ENCODE measurements around the gene COL6A1.
"Not testable (repeated sequence)": the region's sequence is repeated elsewhere in the genome, so short reads cannot be mapped to it uniquely, and the experiment has no call there.

Gene COL6A1

DNA sequence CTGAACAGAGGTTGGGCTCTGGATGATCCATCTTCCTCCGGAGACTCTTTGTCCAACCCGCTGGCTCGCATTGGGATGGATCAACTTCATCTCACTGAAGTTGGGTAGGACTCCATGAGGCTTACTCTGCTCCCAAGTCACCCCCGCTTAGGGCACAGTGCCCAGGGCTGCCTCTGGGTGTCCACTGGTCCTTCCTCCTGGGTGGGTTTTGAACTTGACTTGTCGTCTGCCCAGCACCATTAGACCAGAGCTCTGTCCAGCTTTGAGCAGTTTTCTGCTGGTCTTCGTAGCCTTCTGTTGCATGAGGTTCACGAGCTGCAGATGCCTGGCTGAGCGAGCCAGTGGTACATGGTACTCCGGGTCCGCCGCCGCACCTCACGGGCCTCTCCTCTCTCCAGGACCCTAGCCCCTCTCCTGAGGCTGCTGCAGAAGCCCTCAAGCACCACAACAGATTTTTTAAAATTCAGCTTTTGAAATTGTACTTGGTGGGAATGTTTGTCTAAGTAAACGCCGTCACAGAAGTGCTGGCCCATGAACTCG, 33.8 kb upstream of the COL6A1 start:
- DNase-seq, result no peak

DNA sequence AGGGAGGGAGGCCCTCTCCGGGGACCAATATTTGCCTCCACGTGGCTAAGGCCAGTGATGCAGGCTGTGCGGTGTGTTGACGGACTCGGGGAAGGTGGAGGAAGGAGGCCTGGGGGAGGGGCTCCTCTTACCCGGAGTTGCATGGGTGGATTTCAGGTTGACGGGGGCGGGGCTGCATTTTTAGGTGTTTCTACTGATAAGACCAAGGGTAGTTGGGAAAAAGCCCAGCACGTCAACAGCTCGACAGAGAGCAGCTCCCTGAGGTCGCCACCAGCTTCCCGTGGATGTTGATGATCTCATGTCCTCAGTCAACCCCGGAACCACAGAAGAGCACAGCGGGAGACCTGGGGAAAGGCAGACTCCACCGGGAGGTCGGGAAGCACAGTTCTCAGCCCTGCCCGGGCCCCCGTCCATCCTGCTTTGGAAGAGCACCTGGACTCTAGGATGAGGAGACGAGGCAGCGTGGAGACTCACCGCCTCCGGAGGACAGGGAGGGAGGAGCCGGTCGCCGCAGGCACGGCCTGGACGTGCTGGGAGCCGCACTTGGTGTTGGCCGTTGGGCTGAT, 32.9 kb upstream of the COL6A1 start:
- DNase-seq, result no peak

DNA sequence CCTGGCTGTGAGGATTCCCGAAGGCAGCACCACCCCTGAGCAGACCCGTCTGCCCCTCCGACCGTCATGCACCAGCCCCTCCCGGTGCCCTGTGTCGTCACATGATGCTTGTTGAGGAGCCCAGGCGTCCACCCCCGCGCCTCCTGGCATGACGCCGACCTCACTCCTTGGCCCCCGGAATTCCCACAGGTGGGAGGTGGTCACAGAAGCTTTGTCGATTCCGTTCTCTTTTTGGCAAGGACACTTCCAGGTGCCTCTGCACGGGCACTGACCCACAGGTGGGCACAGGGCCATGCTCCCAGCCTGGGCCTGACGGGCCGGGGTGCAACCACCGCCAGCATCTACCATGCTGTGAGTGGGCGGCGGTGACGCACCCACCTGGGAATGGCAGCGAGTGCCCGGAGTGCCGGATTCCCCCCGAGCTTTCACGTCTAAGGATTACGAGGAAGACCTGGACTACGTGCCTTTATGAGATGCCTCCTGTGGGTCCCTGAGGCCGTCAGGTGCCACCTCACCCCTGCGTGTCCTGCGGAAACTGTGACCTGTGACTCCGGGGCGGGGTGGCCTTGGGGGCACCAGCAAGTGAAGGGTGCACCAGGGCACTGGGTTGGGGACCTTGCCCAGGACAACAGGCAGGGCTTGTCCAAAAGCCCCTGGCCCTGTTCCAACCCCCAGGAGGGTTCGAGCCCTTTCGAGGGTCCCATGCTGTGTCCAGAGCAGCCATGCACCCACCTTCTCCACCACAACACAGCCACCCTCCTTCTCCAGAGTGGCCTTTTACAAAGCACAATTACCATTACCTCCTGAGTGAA, 31.4 kb upstream of the COL6A1 start:
- no peak for DNase-seq

DNA sequence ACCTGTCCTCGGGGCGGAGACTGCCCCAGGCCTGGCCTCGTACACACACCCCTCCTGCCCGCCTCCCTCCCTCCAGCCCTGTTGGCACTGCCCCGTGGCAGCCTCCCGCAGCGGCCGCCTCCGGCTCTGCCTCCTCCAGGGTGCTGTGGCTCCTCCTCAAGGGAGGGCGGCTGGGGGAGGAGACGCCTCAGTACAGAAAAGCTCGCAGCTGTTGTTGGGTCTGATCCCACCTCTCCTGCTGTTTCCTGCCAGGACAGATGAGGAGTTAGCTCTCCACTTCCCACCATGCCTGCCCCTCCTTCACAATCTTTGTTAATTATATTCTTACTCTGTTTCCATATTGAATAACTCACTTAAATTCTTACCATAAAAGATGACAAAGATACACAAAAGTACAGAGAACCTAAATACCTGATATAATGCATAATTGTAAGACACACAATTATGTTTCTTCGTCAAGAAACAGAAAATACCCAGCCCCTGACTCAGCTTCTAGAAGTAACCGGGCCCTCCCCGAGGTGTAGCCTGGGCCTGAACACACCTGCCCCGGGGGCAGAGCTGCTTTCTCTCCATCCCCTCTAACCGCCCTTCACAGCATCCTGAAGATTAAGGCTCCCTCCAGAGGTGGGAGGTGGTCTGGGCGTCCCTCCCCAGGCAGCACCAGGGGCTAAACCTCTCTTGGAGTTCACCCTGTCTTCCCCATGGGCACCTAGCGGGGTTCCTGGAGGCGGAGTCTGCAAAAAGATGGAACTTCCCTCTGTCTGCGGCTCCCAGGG, 30.6 kb upstream of the COL6A1 start:
- peak; percentile 72 for DNase-seq

DNA sequence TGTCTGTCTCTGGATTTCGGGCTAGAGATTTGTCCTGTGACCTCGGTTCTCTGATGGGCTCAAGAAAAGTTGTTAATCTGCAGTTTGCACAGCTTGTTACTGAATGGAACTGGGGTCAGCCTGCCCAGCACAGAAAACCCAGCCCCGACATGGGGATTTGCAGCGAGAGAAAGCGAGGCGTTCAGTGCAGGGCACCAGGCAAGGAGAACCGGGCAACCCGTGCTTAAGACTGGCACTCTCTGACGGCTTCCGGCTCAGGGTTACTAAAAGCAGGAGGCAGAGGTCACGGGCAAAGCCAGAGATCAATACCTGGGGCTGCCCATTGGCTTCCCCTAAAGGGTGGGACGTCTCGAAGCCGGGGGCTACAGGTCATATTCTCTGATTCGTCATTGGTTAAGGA, 29.9 kb upstream of the COL6A1 start:
- no peak for DNase-seq

DNA sequence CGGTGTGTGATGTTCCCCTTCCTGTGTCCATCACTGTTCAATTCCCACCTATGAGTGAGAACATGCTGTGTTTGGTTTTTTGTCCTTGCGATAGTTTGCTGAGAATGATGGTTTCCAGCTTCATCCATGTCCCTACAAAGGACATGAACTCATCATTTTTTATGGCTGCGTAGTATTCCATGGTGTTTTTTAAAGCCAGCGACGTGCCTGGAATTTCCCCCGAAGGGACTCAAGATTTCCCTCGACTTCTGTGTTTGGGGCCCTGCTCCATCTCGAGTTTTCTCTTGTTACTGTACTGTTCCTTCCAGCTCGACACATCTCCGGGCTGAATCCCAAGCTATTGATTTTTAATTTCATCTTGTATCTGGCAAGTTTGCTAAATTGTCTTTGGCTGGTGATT, 29.0 kb upstream of the COL6A1 start:
- not testable (repeated sequence) for DNase-seq

DNA sequence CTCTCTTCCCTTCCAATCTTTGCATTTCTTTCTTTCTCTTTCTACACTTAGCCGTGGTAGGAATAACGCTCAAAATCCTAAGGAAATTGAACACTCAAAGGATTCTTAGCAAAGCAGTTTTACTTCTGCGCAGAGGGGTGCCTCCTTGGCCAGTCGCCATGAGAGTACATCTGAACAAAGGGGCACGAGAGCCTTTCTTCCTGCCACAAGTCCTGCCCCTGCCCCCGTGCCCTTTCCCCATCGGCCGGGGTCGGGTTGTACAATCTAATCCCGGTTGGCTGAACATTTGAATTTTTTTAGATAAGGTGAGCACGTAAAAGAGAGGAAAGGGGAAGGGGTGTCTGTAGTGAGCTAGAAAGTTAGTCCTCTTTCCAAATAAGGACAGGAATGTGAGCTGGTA, 28.6 kb upstream of the COL6A1 start:
- DNase-seq, result no peak

DNA sequence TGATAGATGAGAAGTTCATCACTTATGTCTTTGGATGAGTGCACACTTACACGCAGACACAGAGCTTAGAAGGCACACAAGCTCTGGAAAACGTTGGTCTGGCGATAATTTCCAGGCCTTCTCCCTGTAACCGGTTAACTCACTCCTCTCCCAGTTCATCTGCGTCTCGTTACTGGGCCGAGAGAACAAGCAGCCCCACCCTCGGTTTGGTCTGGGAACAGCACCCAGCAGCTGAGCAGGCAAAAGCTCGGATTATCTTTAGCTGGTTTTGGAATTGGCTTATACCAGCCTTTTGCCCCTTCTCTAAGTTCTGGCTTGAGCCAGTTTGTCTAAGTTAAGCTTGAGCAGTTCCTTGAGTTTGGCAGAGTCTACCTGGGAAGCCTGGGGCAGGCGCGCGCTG, 27.3 kb upstream of the COL6A1 start:
- no peak for DNase-seq

DNA sequence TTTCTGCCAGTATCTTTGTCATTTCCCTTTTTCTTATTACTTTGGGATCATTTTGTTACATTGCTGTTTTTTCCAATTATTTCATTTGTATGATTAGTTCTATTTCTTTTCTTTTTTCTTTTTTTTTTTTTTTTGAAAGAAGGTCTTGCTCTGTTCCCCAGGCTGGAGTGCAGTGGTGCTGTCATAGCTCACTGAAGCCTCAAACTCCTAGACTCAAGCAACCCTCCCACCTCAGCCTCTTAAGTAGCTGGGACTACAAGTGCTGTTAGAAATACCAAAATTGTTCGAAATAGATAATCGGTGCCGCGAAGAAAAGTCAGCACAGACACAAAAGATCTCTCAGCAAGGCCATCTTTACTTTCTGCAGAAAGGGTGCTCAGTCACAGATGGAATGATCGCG, 26.6 kb upstream of the COL6A1 start:
- no peak for DNase-seq

DNA sequence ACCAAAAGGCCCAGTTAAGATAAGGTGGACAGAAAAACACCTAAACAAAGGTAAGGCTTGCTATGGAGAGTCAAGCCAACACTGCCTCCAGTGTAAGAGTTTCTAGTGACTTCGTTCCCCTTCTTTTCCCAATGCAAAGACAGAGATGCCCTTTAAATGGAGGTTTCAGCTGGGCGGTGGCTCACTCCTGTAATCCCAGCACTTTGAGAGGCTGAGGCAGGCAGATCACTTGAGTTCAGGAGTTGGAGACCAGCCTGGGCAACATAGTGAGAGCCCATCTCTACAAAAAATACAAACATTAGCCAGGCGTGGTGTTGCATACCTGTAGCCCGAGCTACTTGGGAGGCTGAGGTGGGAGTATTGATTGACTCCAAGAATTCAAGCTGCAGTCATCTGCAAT, 24.0 kb upstream of the COL6A1 start:
- no peak for DNase-seq

DNA sequence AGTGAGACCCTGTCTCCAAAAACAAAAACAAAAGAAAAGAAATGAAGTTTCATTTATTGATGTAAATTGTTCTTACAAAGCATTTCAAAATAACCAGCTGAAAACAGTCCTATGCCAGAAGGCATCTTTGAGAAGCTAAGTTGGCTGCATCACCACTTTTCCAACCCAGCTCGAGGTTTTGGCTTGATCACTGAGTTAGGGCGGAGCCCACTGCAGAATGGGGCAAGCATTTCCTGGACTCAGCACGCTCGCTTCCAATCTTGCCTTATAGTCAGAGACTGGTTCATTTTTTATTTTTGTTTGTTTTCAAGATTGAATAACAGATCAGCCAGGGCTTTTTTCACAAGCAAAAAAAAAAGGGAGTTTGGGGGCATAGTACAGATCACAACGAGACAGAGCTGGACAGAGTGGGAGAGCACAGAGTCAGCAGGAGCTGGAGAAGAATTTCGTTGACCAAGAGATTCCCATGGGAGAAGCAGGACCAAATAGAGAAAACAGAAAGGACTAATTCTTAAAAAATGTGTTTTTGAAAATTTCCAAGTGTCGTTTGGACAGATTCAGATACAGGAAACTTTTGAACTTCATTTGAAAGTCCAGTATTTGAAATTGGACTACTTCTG, 23.5 kb upstream of the COL6A1 start:
- no peak for DNase-seq

DNA sequence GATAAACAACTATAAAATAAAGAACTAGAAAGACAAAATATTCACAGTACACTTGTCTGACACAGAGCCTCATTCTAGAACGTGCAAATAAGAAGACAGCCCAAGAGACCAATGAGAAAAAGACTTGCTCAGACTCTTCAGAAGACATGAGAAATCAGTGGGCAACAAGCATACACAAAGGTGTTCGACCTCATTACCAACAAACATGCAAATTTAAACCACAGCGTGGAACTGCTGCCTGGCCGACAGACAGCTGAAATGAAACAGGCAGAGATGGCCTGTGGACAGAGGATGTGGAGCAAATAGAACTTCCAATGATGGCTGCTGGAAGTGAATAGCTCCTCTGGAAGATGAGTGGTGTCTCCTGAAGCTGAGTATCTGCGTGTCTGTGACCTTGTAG, 22.4 kb upstream of the COL6A1 start:
- no peak for DNase-seq

DNA sequence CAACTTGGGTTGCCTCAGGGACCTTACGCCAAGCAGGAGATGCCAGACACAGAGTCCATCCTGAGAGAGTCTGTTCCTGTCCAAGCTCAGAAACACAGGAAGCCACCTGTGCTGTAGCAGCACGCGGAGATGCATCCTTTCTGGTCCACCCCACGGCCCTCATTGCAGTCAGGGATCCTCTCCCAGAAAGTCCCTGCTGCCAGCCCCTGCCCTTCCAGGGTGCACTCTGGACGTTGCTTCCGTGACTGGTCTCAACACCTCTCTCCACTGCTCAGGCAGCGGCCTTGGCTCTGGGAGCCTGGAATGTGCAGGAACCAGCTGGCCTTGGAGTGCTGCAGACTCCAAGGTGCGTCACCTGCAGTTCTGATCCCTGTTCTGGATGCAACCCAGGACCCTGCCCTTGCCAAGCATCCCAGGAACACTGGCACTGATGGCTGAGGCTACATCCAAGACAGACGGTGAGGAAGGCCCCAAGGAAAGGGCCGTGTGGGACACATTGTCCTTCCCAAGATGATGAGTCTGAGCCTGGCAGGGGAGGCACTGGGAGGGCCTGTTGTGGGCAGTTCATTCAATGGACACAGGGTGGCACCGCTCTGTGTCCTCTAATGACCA, 21.7 kb upstream of the COL6A1 start:
- no peak for DNase-seq

DNA sequence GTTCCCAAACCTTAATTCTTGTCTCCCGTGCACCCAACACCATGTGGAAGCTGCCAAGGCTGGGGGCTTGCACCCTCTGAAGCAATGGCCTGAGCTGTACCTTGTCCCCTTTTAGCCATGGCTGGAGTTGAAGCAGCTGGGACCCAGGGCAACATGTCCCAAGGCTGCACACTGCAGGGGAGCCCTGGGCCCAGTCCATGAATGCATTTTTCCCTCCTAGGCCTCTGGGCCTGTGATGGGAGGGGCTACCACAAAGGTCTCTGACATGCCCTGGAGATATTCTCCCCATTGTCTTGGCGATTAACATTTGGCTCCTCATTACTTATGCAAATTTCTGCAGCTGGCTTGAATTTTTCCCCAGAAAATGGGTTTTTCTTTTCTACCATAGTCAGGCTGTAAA, 20.2 kb upstream of the COL6A1 start:
- not testable (repeated sequence) for DNase-seq

DNA sequence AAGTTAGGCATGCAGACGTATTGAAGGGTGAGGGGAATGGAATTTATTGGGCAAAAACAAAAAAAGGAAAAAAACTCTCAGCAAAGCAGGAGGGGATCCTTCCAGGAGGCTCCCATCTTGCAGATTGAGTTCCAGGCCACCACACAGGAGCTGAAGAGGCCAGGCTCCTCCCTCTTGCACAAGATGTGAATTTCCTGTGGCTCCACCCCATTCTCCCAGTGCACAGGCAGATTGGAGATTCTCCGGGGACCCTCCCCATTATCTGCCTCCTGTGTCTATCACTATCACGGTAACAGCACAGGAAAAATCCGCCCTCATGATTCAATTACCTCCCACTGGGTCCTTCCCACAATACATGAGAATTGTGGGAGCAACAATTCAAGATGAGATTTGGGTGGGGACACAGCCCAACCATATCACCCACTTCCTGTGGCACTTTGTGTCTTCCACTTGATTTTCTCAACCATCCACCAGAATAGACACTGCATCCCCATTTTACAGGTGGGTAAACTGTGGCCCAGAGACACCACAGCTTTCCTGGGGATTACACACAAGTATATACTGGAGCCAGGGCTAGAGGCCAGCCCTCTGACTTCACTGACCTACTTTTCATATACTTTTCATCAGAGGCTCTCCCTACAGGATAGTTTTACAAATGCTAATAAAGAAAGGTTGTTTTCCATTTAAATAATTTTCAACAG, 18.9 kb upstream of the COL6A1 start:
- no peak for DNase-seq

DNA sequence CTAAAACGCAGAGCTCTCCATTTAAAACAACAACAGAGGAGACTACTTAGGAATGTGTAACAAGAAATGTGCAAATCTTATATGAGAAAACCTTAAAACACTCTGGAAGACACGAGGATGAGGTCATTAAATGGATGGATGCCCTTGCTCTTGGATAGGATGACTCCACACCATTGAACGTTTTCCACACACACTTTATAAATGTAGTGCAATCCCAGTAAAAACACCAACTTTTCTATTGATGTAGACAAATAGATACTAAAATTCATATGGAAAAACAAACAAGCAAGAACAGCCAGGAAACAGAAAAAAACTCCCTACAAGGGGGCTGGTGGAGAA, 18.4 kb upstream of the COL6A1 start:
- DNase-seq, result no peak

DNA sequence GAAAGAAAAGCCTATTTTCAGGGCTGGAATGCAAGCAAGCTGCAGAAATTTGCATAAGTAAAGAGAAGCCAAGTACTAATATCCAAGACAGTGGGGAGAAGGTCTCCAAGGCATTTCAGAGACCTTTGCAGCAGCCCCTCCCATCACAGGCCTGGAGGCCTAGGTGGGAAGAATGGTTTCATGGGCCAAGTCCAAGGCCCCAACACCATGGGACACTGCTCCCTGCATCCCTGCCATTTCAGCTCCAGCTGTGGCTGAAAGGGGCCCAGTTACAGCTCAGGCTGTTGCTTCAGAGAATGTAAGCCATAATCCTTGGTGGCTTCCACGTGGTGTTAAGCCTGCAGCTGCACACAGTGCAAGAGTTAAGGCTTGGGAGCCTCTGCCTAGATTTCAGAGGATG, 16.9 kb upstream of the COL6A1 start:
- DNase-seq, result no peak

DNA sequence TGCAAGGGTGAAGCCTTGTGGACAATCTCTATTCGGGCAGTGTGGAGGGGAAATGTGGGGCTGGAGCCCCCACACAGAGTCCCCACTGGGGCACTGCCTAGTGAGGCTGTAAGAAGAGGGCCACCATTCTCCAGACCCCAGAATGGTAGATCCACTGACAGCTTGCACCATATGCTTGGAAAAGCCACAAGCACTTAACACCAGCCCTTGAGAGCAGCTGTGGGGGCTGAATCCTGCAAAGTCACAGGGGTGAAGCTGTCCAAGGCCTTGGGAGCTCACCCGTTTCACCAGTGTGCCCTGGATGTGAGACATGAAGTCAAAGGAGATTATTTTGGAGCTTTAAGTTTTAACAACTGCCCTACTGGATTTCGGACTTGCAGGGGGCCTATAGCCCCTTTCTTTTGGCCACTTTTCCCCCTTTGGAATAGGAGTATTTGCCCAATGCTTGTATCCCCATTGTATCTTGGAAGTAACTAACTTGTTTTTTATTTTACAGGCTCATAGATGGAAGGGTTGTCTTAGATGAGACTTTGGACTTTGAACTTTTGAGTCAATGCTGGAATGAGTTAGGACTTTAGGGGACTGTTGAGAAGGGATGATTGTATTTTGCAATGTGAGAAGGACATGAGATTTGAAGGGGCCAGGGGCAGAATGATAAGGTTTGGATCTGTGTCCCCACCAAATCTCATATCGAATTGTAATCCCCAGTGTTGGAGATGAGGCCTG, 16.3 kb upstream of the COL6A1 start:
- DNase-seq, result no peak

DNA sequence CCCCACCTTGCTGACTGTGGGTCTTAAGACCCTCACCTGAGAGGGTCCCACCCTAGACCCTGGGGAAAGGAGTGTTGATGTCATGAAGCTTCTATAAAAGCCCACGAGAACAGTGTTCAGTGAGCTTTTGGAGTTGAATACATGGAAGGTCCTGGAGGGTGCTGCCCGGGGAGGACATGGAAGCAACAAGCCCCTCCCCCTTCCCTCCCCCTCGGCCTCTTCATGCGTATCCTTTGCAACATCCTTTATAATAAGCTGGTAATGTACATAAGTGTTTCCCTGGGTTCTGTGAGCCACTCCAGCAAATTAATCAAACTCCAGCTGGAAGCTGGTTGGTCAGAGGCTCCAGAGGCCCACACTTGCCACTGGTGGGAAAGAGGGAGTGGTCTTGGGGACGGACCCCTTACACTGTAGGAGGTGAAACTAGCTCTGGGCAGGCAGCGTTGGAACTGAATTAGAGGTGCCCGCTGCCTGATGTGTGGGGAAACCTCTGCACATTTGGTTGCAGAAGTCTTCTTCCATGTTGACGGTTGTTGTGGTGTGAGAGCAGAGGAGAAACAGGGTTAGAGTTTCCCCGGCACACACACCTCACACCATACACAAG, 14.7 kb upstream of the COL6A1 start:
- DNase-seq, result no peak

DNA sequence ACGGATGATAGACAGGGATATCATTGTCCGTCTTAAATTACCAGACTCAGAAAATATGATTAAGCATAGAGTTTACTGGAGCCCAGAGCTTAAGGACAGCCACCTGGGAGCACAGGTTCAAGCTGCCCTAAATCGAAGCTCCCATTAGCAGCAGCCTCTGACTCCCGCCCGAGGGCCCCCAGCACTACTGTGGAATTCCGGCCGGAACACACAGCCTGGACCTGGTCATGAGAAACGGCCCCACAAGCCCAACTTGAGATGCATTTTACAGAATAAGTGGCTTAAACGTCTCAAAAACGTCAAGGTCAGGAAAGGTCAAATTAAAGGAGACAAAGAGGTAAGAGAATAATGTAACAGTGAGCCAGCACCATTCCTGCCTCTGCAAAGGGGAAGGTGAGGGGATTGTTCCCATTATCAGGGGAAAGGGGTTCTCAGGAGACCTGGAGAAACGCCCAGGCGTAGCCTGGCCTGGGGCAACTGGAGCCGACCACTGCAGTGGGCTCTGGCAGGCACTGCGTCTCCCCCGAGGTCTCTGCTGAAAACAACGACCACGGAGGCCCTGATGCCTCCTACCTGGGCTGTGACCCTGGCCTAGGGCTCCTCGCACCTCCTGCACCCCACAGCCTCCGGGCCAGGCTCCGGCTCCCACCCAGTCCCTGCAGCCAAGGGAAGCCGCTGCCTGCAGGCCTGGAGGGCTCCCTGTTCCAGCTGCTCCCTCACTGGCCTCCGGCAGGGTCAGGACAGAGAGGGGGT, 11.5 kb upstream of the COL6A1 start:
- DNase-seq, result no peak
